ENCODE data around the gene TSPAN9. TPM values are rescaled to one million over a fixed set of nuclear protein-coding genes. Genes with fewer than 3 reads are reported as not detected.

TSPAN9 gene
- polyA plus RNA-seq, 1 of the 3 experiments (the other 2 are of a cell fraction) = 34.9 TPM

- TF ChIP-seq, protein P1, sequence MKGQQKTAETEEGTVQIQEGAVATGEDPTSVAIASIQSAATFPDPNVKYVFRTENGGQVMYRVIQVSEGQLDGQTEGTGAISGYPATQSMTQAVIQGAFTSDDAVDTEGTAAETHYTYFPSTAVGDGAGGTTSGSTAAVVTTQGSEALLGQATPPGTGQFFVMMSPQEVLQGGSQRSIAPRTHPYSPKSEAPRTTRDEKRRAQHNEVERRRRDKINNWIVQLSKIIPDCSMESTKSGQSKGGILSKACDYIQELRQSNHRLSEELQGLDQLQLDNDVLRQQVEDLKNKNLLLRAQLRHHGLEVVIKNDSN (IDR thresholded peaks at IDR 0.05; ENCODE audit: borderline replicate concordance, low read depth) = no peak
- TF ChIP-seq MXI1 (IDR thresholded peaks at IDR 0.05; ENCODE audit: low read depth, low read length) = no peak
- no peak for TF ChIP-seq CTCF (IDR thresholded peaks at IDR 0.05)
- no peak for TF ChIP-seq FOXJ3 (CRISPR knock-in tag; IDR thresholded peaks at IDR 0.05)
- no peak for TF ChIP-seq EZH2phosphoT487 (IDR thresholded peaks at IDR 0.05; ENCODE audit: borderline replicate concordance, low read depth)
Measured at GRCh38 chr12:3305904-3306619, 228.9 kb downstream of the TSPAN9 start (continued).

DNA sequence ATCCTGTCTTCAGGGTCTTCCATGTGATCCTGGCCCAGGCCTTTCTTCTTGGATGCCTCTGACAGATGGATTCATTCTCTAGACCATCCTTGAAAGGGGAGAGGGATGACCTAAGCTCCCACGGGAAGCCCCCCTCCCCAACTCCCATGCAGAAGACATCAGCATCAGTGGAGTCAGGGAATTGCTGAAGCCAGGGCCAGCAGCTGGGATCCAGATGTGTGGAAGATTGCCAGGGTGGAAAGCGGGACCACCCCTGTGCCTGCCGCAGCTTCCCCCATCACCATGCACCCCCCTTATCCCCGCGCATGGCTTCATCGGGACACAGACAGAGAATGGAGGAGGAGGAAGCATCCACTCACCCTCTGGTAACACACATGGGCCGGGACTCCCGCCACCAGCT is 230.2 kb downstream of the TSPAN9 start:
- TF ChIP-seq ELF1 (IDR thresholded peaks at IDR 0.05) (no peak), JUND (IDR thresholded peaks at IDR 0.05) (no peak), RAD21 (IDR thresholded peaks at IDR 0.05; ENCODE audit: low read length) (no peak), RCOR1 (IDR thresholded peaks at IDR 0.05; ENCODE audit: low read length) (no peak; the same call in 1 of the 2 replicates), TEAD4 (IDR thresholded peaks at IDR 0.05; ENCODE audit: borderline replicate concordance, insufficient read depth) (no peak), YY1 (IDR thresholded peaks at IDR 0.05; ENCODE audit: low read depth) (no peak), CTCF (IDR thresholded peaks at IDR 0.05) (no peak), GATA2 (CRISPR knock-in tag; IDR thresholded peaks at IDR 0.05) (no peak; the same call in 1 of the 2 replicates), SMC3 (IDR thresholded peaks at IDR 0.05; ENCODE audit: low read depth, low read length) (no peak), GABPA (IDR thresholded peaks at IDR 0.05; ENCODE audit: low read depth) (no peak), FOSL2 (IDR thresholded peaks at IDR 0.05; ENCODE audit: borderline replicate concordance, low read depth) (no peak), NRF1 (IDR thresholded peaks at IDR 0.05; ENCODE audit: low read depth, low read length) (no peak)
- TF ChIP-seq, protein P2, sequence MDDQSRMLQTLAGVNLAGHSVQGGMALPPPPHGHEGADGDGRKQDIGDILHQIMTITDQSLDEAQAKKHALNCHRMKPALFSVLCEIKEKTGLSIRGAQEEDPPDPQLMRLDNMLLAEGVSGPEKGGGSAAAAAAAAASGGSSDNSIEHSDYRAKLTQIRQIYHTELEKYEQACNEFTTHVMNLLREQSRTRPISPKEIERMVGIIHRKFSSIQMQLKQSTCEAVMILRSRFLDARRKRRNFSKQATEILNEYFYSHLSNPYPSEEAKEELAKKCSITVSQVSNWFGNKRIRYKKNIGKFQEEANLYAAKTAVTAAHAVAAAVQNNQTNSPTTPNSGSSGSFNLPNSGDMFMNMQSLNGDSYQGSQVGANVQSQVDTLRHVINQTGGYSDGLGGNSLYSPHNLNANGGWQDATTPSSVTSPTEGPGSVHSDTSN (IDR thresholded peaks at IDR 0.05) = no peak

More for the DNA sequence above, 230.2 kb downstream of the TSPAN9 start:
- Histone ChIP-seq H3K9ac (no peak overlapping the region), H3K4me1 (ENCODE audit: control insufficient read depth in 1 of 2, insufficient read depth in 2 of 2, low read depth in 1 of 2, low read length in 1 of 2) (peaks cover 0 to 29% of the 10 kb centered on the region in 2 experiments; a peak in 1 of 4 replicates), H3K27ac (ENCODE audit: low read depth in 2 of 2, low read length in 1 of 2) (no peak overlapping the region), H2AFZ (ENCODE audit: low read depth) (no peak overlapping the region), H3K4me3 (ENCODE audit: low read depth in 2 of 2, low read length in 1 of 2) (no peak overlapping the region), H3K9me3 (no peaks in the 10 kb centered on the region), H4K20me1 (ENCODE audit: insufficient read depth) (no peaks in the 10 kb centered on the region), H3F3A (replicated peaks; ENCODE audit: insufficient read depth) (no peaks in the 10 kb centered on the region), H3K4me2 (no peak overlapping the region), H3K79me2 (ENCODE audit: insufficient read depth) (no peaks in the 10 kb centered on the region), H3K9me2 (no peaks in the 10 kb centered on the region), H3K36me3 (replicated peaks in 1 of 2; ENCODE audit: control insufficient read depth in 1 of 2, insufficient read depth in 2 of 2, low read length in 1 of 2) (no peaks in the 10 kb centered on the region), H3K27me3 (ENCODE audit: insufficient read depth) (no peaks in the 10 kb centered on the region)
- DNase-seq = peak; percentile 82
- ChIA-PET POLR2A (interaction anchor here (0.8 to 1.1 kb wide), 2 partner anchors 10 to 26 kb away, joined by 3 to 4 read pairs; no protein-coding TSS in a partner anchor), CTCF (interaction anchor here (0.8 to 3.8 kb wide), 10 partner anchors 7 to 969 kb away, joined by 3 to 23 read pairs (median 4); no protein-coding TSS in a partner anchor)
- 23% methylated on average over 8 of the region's 8 CpGs for WGBS (ENCODE audit: low lambda C conversion rate)

All from SK-N-SH (cell line).